Aorta (tissue), 5 donors: ENCODE data around the gene ZNF124. TPM values are rescaled to one million over a fixed set of nuclear protein-coding genes. Genes with fewer than 3 reads are reported as not detected.
"Not testable (repeated sequence)": the region's sequence is repeated elsewhere in the genome, so short reads cannot be mapped to it uniquely, and the experiment has no call there.

Experiments
- ATAC-seq: fragments of 200-7000 bp; cut with Tn5 transposase; one replicate; pipeline ENCODE4 v1.9.1; 2022; ENCODE audit warnings: moderate library complexity; ENCODE audit not compliant: low FRiP score
- DNase-seq, 2 donors: peaks; one replicate each; pipeline ENCODE4 v3.0.0-alpha.2; 2020
- H3K27ac ChIP-seq, 2 donors: one replicate each; pipeline ENCODE4 v1.5.1; 2013; ENCODE audit warnings: low read length in 2 of 2, mild to moderate bottlenecking in 2 of 2, moderate library complexity in 2 of 2, control low read depth in 1 of 2, inconsistent platforms in 1 of 2, low read depth in 1 of 2
- H3K27me3 ChIP-seq, 2 donors: one replicate each; pipeline ENCODE4 v1.6.1; 2013; ENCODE audit warnings: control low read depth in 1 of 2, low read length in 1 of 2, mild to moderate bottlenecking in 1 of 2, moderate library complexity in 1 of 2; ENCODE audit not compliant: insufficient read depth in 2 of 2, control insufficient read depth in 1 of 2
- H3K36me3 ChIP-seq, 2 donors: one replicate each; pipeline ENCODE4 v1.6.1; 2013; ENCODE audit warnings: control low read depth in 1 of 2, low read length in 1 of 2, mild to moderate bottlenecking in 1 of 2; ENCODE audit not compliant: insufficient read depth in 2 of 2, control insufficient read depth in 1 of 2
- H3K4me1 ChIP-seq, 2 donors: one replicate each; pipeline ENCODE4 v1.6.1; 2013; ENCODE audit warnings: low read length in 2 of 2, control low read depth in 1 of 2, mild to moderate bottlenecking in 1 of 2, moderate library complexity in 1 of 2; ENCODE audit not compliant: insufficient read depth in 2 of 2, control insufficient read depth in 1 of 2
- H3K4me3 ChIP-seq, 2 donors: one replicate each; pipeline ENCODE4 v1.5.1; 2013; ENCODE audit warnings: low read length in 2 of 2, control low read depth in 1 of 2, mild to moderate bottlenecking in 1 of 2
- H3K9me3 ChIP-seq: one replicate; pipeline ENCODE4 v1.6.1; 2013; ENCODE audit warnings: mild to moderate bottlenecking, low read length; ENCODE audit not compliant: control insufficient read depth
- WGBS, 2 donors: extraction: QIAGEN DNeasy Blood & Tissue Kit; methylation state at CpG; one replicate each; pipeline ENCODE4 v1.1.7; 2013; 5-methylcytosine and 5-hydroxymethylcytosine counted together
- intact Hi-C, 2 donors: fragments of 100-400 bp; cut with DNase I; formaldehyde crosslinking; loops; one replicate each; pipeline versions ENCODE4 v1.14.2 to v1.15.0; 2022
- long read RNA-seq, 2 donors: library from polyadenylated mRNA; unstranded; transcript quantifications; one replicate each; pipeline ENCODE4 v2.0.0, GENCODE V29; 2020 to 2021
- polyA plus RNA-seq, 2 donors: library from polyadenylated mRNA; stranded (reverse); fragments of 200-250 nt; gene quantifications; one replicate each; pipeline ENCODE4 v1.2.3, GENCODE V29; 2013
- total RNA-seq, 2 donors: library from RNA; stranded (reverse); fragmentation: NEBNext Ultra II Directional; extraction: Animal tissue kit (Norgen Biotek cat#: 25700); gene quantifications; one replicate each; pipeline ENCODE4 v1.2.1, GENCODE V29; 2021
- donor health status: healthy with polysubstance abuse.
- donor health status: Bipolar disorder and iron deficiency.
- donor health status: DM: no; HTN: no; CAD: no.
- donor health status: DM: no; HTN: no; CAD: no.
- donor health status: DM: yes; HTN: yes; CAD: no.

ZNF124 gene
- total RNA-seq: 10 to 100 TPM; 22.9 to 39.7 TPM
- 1 to 10 TPM in 1 of 2 donors, under 1 TPM in 1; 0.77 to 5.0 TPM for polyA plus RNA-seq
- long read RNA-seq, donor 1, partial matches to known transcripts: 0 of 14 reads
- long read RNA-seq, donor 1, other reads (novel, unspliced or antisense): 10 of 14 reads
- long read RNA-seq, donor 2, partial matches to known transcripts: 1 of 6 reads
- long read RNA-seq, donor 2, other reads (novel, unspliced or antisense): 1 of 6 reads

DNA sequence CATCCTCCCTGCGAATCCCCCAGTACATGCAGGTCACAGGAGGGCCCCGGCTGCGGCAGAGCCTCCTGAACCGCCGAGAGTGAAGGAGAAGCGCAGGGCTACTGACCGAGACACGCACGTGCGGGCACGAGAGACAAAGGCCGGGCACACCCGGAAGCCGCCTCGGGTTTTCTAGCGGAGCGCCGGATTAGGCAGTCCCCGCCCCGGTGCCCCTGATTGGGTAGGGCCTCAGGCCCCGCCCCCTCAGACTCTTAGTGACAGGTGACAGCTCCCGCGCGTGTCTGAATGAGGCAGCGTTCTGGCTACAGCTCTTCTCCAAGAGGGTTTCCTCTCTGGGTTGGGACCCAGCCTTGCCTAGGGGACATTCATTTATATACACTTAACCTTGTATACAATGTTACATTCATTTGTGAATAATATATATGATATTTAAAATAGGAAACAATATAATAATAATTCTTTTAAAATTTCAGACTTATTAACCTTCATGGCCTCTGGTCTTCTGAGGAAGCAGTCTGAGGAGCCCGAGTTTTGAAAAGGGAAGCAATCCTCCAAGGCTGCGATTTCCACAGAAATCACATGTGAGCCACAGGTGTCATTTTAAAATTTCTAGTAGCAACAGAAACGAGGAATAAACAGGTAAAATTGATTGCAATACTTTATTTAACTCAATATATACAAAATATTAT lies at the start of gene ZNF124:
Gene ZNF124, minus strand, starts transcription at position 146 of the 689 bp plus-strand sequence. Its CDS starts 143 bp downstream, at position 3.
- DNase-seq, H3K36me3 ChIP-seq, H3K9me3 ChIP-seq, H3K27me3 ChIP-seq, H3K4me3 ChIP-seq, H3K4me1 ChIP-seq, H3K27ac ChIP-seq: not testable (repeated sequence)
- 53 to 54% methylated on average over 3 of the region's 28 CpGs for WGBS, 2 donors
- intact Hi-C loops: loop anchor here in 1 of 2 donors (5.0 kb wide), 1 partner anchor 60 kb away; no protein-coding TSS in a partner anchor
- ATAC-seq: peak; percentile 98

DNA sequence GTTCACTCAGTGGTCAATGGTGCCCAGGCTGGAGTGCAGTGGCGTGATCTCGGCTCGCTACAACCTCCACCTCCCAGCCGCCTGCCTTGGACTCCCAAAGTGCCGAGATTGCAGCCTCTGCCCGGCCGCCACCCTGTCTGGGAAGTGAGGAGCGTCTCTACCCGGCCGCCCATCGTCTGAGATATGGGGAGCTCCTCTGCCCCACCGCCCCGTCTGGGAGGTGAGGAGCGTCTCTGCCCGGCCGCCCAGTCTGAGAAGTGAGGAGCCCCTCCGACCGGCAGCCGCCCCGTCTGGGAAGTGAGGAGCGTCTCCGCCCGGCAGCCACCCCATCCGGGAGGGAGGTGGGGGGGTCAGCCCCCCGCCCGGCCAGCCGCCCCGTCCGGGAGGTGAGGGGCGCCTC lies 48.5 kb upstream of the ZNF124 start:
- H3K9me3 ChIP-seq, H3K4me3 ChIP-seq, H3K27me3 ChIP-seq, H3K27ac ChIP-seq, H3K4me1 ChIP-seq, DNase-seq, intact Hi-C loops, ATAC-seq, H3K36me3 ChIP-seq: not testable (repeated sequence)
- 95 to 96% methylated on average over 23 to 25 of the region's 30 CpGs for whole genome bisulfite sequencing, 2 donors

- 85 to 87% methylated on average over 6 of the region's 6 CpGs for WGBS, 2 donors
- intact Hi-C loops: no loop called here
- Histone ChIP-seq H3K4me1 (no peaks in the 10 kb centered on the region), H3K27me3 (no peaks in the 10 kb centered on the region), H3K4me3 (no peak overlapping the region), H3K9me3 (no peaks in the 10 kb centered on the region), H3K27ac (no peak overlapping the region), H3K36me3 (no peaks in the 10 kb centered on the region)
- DNase-seq (no peak), ATAC-seq (no peak)
These were observed 46.4 kb upstream of the ZNF124 start for GRCh38 chr1:247218121-247218651.

DNA sequence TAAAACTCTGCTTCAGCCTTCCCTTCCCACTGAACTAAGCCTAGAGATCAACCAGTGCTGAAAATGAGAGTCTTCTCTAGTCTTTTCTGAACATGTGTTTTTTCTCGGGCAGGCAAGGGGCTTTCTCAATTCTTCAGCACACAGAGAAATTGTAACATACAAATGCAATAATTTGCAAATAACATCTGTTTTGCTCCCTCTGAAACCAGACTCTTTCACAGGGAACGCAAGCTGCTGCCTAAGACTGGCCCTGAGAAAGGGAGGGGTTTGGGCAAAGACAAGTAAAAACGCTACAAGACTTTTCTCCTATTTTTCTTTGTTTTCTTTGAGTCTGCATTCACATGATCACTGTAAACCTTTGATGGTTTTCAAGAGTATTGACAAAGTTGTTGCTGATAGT lies 44.4 kb upstream of the ZNF124 start:
- no peak overlapping the region for H3K4me3 ChIP-seq
- DNase-seq: no peak
- no peaks in the 10 kb centered on the region for H3K36me3 ChIP-seq
- no peaks in the 10 kb centered on the region for H3K27me3 ChIP-seq
- no peaks in the 10 kb centered on the region for H3K4me1 ChIP-seq
- intact Hi-C loops: no loop called here
- H3K27ac ChIP-seq: no peak overlapping the region
- no peak for ATAC-seq
- no peaks in the 10 kb centered on the region for H3K9me3 ChIP-seq
- WGBS, 2 donors: 57 to 59% methylated on average over 3 of the region's 3 CpGs

DNA sequence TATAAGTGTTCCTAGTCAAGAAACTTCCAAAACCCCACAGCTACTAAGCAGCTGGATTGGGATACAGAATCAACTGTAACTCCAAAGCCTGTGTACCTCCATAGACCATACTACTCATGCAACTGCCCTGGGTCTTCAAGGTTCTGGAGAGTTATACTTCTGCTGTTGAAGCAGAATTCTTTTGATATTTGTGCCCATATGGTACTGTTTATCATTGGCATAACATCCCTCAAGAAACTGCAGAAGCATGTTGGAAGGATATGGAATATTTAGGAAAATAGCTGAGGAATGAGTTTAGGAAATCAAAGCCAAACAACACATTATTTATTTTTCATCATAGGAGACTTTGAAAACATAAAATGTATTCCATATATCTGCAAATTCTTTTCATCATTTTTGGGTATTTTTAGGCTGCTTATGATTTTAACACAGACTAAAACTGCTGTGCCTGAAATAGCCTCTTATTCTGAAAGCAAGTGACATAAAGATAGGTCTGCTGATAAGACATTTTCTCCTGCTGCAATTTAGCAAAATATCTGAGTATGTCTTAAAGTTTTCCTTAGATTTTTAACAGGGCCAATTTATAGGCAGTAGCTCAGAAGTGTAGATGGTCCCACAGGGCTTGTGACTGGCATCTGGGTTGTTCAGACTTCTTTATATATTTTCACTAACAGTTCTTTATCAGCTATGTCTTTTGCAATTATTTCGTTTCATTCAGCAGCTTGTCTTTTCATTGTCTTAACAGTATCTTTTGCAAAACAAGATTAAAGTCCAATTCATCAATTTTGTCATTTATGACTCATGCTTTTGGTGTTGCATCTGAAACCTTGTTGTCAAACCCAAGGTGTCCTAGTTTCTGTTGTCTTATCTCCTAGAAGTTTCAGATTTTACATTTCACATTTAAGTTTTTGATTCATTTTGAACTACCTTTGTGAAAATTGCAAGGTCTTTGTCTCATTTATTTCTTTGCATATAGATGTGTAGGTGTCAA lies 41.1 kb upstream of the ZNF124 start:
- Histone ChIP-seq H3K9me3 (no peaks in the 10 kb centered on the region), H3K27ac (no peak overlapping the region), H3K4me1 (peaks cover 0 to 4% of the 10 kb centered on the region in 2 donors), H3K27me3 (no peaks in the 10 kb centered on the region), H3K4me3 (no peak overlapping the region), H3K36me3 (no peaks in the 10 kb centered on the region)
- no peak for DNase-seq
- 26 to 49% methylated on average over 1 of the region's 1 CpG for WGBS, 2 donors
- intact Hi-C loops: loop anchor here in 1 of 2 donors (5.0 kb wide), 1 partner anchor 119 kb away; the partner anchor contains the start of gene ZNF496
- no peak for ATAC-seq

GRCh38 chr1:247212012-247212411 lies 40.2 kb upstream of the ZNF124 start:
- no peak overlapping the region for H3K27ac ChIP-seq
- no peak for ATAC-seq
- intact Hi-C loops: loop anchor here in 1 of 2 donors (5.0 kb wide), 1 partner anchor 120 kb away; the partner anchor contains the start of gene ZNF496

DNA sequence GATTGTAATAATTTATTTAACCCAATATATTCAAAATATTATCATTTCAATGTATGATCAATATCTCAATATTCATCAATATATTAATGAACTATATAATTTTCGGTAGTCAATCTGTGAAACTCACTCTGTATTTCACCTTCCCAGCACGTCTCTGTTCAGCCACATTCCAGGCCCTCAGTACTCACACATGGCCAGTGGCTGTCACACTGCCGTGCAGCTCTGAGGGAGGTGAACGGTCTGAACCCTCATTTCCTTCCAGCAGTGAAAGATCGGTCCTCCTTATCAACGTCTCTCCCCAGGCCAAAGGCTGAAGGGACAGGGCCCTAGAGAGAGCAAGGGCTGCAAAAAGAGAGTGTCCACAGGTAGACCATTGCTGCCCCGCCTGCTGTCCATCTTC lies 39.5 kb upstream of the ZNF124 start:
- no peak overlapping the region for H3K4me3 ChIP-seq
- no peaks in the 10 kb centered on the region for H3K9me3 ChIP-seq
- no peaks in the 10 kb centered on the region for H3K27me3 ChIP-seq
- intact Hi-C loops: loop anchor here in 1 of 2 donors (5.0 kb wide), 1 partner anchor 121 kb away; the partner anchor contains the start of gene ZNF496
- H3K4me1 ChIP-seq: peaks cover 0 to 4% of the 10 kb centered on the region in 2 donors
- ATAC-seq: no peak
- WGBS, 2 donors: 67 to 69% methylated on average over 7 of the region's 7 CpGs
- DNase-seq: no peak
- no peaks in the 10 kb centered on the region for H3K36me3 ChIP-seq
- no peak overlapping the region for H3K27ac ChIP-seq

More at GRCh38 chr1:247212012-247212411, 40.2 kb upstream of the ZNF124 start:
- Histone ChIP-seq H3K9me3 (no peaks in the 10 kb centered on the region), H3K27me3 (no peaks in the 10 kb centered on the region), H3K36me3 (no peaks in the 10 kb centered on the region), H3K4me3 (no peak overlapping the region), H3K4me1 (peaks cover 0 to 4% of the 10 kb centered on the region in 2 donors)
- 67 to 69% methylated on average over 5 of the region's 5 CpGs for WGBS, 2 donors
- DNase-seq: no peak
